Neural crest cell (in vitro differentiated cells): Measurements from ENCODE around the gene B4GALT3. TPM values are rescaled to one million over a fixed set of nuclear protein-coding genes. Genes with fewer than 3 reads are reported as not detected.

Experiments used
- DNase-seq: peaks from one replicate; pipeline ENCODE4 v3.0.0; 2021; ENCODE audit warnings: low read depth, mixed read lengths, low spot score
- H3K27ac Mint-ChIP-seq: one replicate; pipeline ENCODE4 v1.8.0; 2021; ENCODE audit warnings: mild to moderate bottlenecking, mixed read lengths; ENCODE audit not compliant: unreplicated experiment
- H3K27me3 Mint-ChIP-seq: 2 replicates; pipeline ENCODE4 v1.8.0; 2021; ENCODE audit warnings: low read depth, mild to moderate bottlenecking, mixed read lengths
- H3K36me3 Mint-ChIP-seq: 2 replicates; pipeline ENCODE4 v1.8.0; 2021; ENCODE audit warnings: low read depth, mild to moderate bottlenecking, mixed read lengths
- H3K4me1 Mint-ChIP-seq: 2 replicates; pipeline ENCODE4 v1.8.0; 2021; ENCODE audit warnings: mixed read lengths
- H3K4me3 Mint-ChIP-seq: one replicate; pipeline ENCODE4 v1.8.0; 2021; ENCODE audit warnings: mild to moderate bottlenecking, mixed read lengths
- H3K9me3 Mint-ChIP-seq: 2 replicates; pipeline ENCODE4 v1.8.0; 2021; ENCODE audit warnings: mixed read lengths
- CTCF ChIP-seq: fragments of 200-600 bp; sonication (generic); conservative IDR thresholded peaks from 2 replicates; pipeline ENCODE4 v1.5.0; 2021; ENCODE audit warnings: antibody characterized with exemption, mild to moderate bottlenecking
- total RNA-seq: library from RNA; stranded (reverse); gene quantifications from 2 replicates; pipeline ENCODE4 v1.2.1, GENCODE V29; 2021

B4GALT3 gene
- total RNA-seq, 1 donor from 2014 or later = 50.6 TPM

- peak overlapping the region; percentile 72 for H3K4me3 Mint-ChIP-seq
- H3K4me1 Mint-ChIP-seq = peaks cover 24% of the 10 kb centered on the region
- no peak for TF ChIP-seq CTCF
- H3K9me3 Mint-ChIP-seq = no peaks in the 10 kb centered on the region
- no peak for DNase-seq
- peak overlapping the region; percentile 12 for H3K27ac Mint-ChIP-seq
- no peaks in the 10 kb centered on the region for H3K27me3 Mint-ChIP-seq
- peaks cover 3% of the 10 kb centered on the region for H3K36me3 Mint-ChIP-seq
These were observed 5.0 kb downstream of the B4GALT3 start for GRCh38 chr1:161172349-161172748.

GRCh38 chr1:161171696-161172095 is 5.6 kb downstream of the B4GALT3 start:
- TF ChIP-seq CTCF = no peak
- Mint-ChIP-seq H3K4me1 (peaks cover 25% of the 10 kb centered on the region), H3K27ac (peak overlapping the region; percentile 67)

GRCh38 chr1:161171191-161171590 is 6.1 kb downstream of the B4GALT3 start:
- TF ChIP-seq CTCF = no peak
- peaks cover 25% of the 10 kb centered on the region for H3K4me1 Mint-ChIP-seq
- peaks cover 3% of the 10 kb centered on the region for H3K36me3 Mint-ChIP-seq
- DNase-seq = no peak
- no peaks in the 10 kb centered on the region for H3K9me3 Mint-ChIP-seq
- no peak overlapping the region for H3K27ac Mint-ChIP-seq
- H3K4me3 Mint-ChIP-seq = peak overlapping the region; percentile 76
- H3K27me3 Mint-ChIP-seq = no peaks in the 10 kb centered on the region

More at GRCh38 chr1:161171696-161172095, 5.6 kb downstream of the B4GALT3 start:
- no peak for DNase-seq
- H3K36me3 Mint-ChIP-seq = peaks cover 3% of the 10 kb centered on the region
- no peaks in the 10 kb centered on the region for H3K27me3 Mint-ChIP-seq
- H3K4me3 Mint-ChIP-seq = peak overlapping the region; percentile 76
- H3K9me3 Mint-ChIP-seq = no peaks in the 10 kb centered on the region

- DNase-seq = no peak
- H3K27me3 Mint-ChIP-seq = no peaks in the 10 kb centered on the region
- TF ChIP-seq CTCF = no peak
- H3K4me3 Mint-ChIP-seq = peak overlapping the region; percentile 91
- H3K9me3 Mint-ChIP-seq = no peaks in the 10 kb centered on the region
- H3K4me1 Mint-ChIP-seq = peaks cover 29% of the 10 kb centered on the region
- H3K36me3 Mint-ChIP-seq = peaks cover 3% of the 10 kb centered on the region
- no peak overlapping the region for H3K27ac Mint-ChIP-seq
These were observed 8.4 kb downstream of the B4GALT3 start for GRCh38 chr1:161168906-161169305.

- DNase-seq = peak; percentile 16
- Mint-ChIP-seq H3K9me3 (no peaks in the 10 kb centered on the region), H3K4me3 (peak overlapping the region; percentile 91), H3K4me1 (peaks cover 36% of the 10 kb centered on the region), H3K27ac (peak overlapping the region; percentile 90), H3K27me3 (no peaks in the 10 kb centered on the region), H3K36me3 (peaks cover 5% of the 10 kb centered on the region)
- peak; percentile 12 for TF ChIP-seq CTCF
These were observed 10.4 kb downstream of the B4GALT3 start for GRCh38 chr1:161166669-161167548.
